HCT116 (cell line): ENCODE measurements around the gene TFDP1. TPM values are rescaled to one million over a fixed set of nuclear protein-coding genes. Genes with fewer than 3 reads are reported as not detected.

Experiments
- ATAC-seq: fragments of 200-7000 bp; cut with Tn5 transposase; 2 replicates; pipeline ENCODE4 v1.9.1; 2020; ENCODE audit warnings: mild to moderate bottlenecking, moderate library complexity
- BruUV-seq: library from RNA; stranded (reverse); fragments of 400-500 nt; replicated peaks from 2 replicates; lab custom pipeline; 2021; lab: Mats Ljungman, UMichigan
- CTCF ChIA-PET: fragments of 300-600 bp; sonication (Branson Sonifier 250); formaldehyde crosslinking; loops from one replicate; lab custom pipeline; 2021; ENCODE audit warnings: antibody characterized with exemption; lab: Charles Lee
- POLR2A ChIA-PET: fragments of 300-600, 350-600 bp; sonication (Branson Sonifier 250); formaldehyde crosslinking; loops from one replicate; lab custom pipeline; 2021; ENCODE audit warnings: antibody characterized with exemption; lab: Charles Lee
- RAD21 ChIA-PET, 2 experiments: fragments of 300-600 bp; sonication (Branson Sonifier 250); formaldehyde crosslinking; loops; one replicate each; lab custom pipeline; 2023; ENCODE audit warnings: low total read pairs in 2 of 2; ENCODE audit not compliant: uncharacterized antibody in 2 of 2, unreplicated experiment in 2 of 2, low non-redundant PET in 1 of 2; lab: Charles Lee
- DNase-seq: peaks from one replicate; pipeline ENCODE4 v3.0.0-alpha.2; 2010; ENCODE audit warnings: low read depth, low spot score
- H2AFZ ChIP-seq: fragments of 200-600 bp; shearing (Covaris generic), sonication (generic); 2 replicates; pipeline ENCODE4 v1.6.1; 2017; ENCODE audit warnings: low read depth, mixed run types, mixed read lengths, antibody characterized with exemption, low read length; ENCODE audit not compliant: poor library complexity, severe bottlenecking
- H3K27ac ChIP-seq: 2 replicates; pipeline ENCODE4 v1.5.1; 2012; ENCODE audit warnings: low read depth, low read length
- H3K27me3 ChIP-seq: fragments of 200-600 bp; sonication (generic); 2 replicates; pipeline ENCODE4 v1.6.1; 2016; ENCODE audit warnings: mixed run types, low read length, mixed read lengths; ENCODE audit not compliant: insufficient read depth
- H3K36me3 ChIP-seq, 2 experiments: fragments of 200-500 bp in 1 of 2; fragments of 200-600 bp in 1 of 2; sonication (Bioruptor generic) in 1 of 2; sonication (generic) in 1 of 2; 2 replicates each; pipeline versions ENCODE4 v1.5.1 to v1.6.1; 2014 to 2016; ENCODE audit warnings: low read length in 2 of 2, inconsistent platforms in 1 of 2, mixed read lengths in 1 of 2, mixed run types in 1 of 2; ENCODE audit not compliant: insufficient read depth in 2 of 2, control insufficient read depth in 1 of 2
- H3K4me1 ChIP-seq, 2 experiments: fragments of 200-600 bp in 1 of 2; sonication (generic) in 1 of 2; 2 replicates each; pipeline versions ENCODE4 v1.5.1 to v1.6.1; 2012 to 2017; ENCODE audit warnings: low read length in 2 of 2, inconsistent platforms in 1 of 2, mild to moderate bottlenecking in 1 of 2, mixed read lengths in 1 of 2, mixed run types in 1 of 2, moderate library complexity in 1 of 2; ENCODE audit not compliant: insufficient read depth in 2 of 2, control insufficient read depth in 1 of 2
- H3K4me2 ChIP-seq: fragments of 200-600 bp; sonication (generic); 2 replicates; pipeline ENCODE4 v1.6.1; 2017; ENCODE audit warnings: mixed run types, low read length, mixed read lengths
- H3K4me3 ChIP-seq, 2 experiments: fragments of 200-600 bp in 1 of 2; sonication (generic) in 1 of 2; replicated peaks in 1 of 2; 2 replicates each; pipeline ENCODE4 v1.5.1; 2011 to 2016; ENCODE audit warnings: low read length in 2 of 2, control low read depth in 1 of 2, low read depth in 1 of 2, mild to moderate bottlenecking in 1 of 2, mixed read lengths in 1 of 2, mixed run types in 1 of 2
- H3K79me2 ChIP-seq: fragments of 200-600 bp; sonication (generic); 2 replicates; pipeline ENCODE4 v1.6.1; 2017; ENCODE audit warnings: mild to moderate bottlenecking, mixed run types, low read length, moderate library complexity, mixed read lengths; ENCODE audit not compliant: insufficient read depth
- H3K9ac ChIP-seq: fragments of 200-600 bp; sonication (generic); 2 replicates; pipeline ENCODE4 v1.6.1; 2016; ENCODE audit warnings: low read length, mixed read lengths
- H3K9me2 ChIP-seq: fragments of 200-600 bp; sonication (generic), shearing (Covaris generic); 2 replicates; pipeline ENCODE4 v1.6.1; 2017; ENCODE audit warnings: mixed run types, mild to moderate bottlenecking, moderate library complexity; ENCODE audit not compliant: insufficient read depth
- H3K9me3 ChIP-seq, 2 experiments: fragments of 200-500 bp in 1 of 2; fragments of 200-600 bp in 1 of 2; sonication (Bioruptor generic) in 1 of 2; sonication (generic) in 1 of 2; 2 replicates each; pipeline ENCODE4 v1.6.1; 2014 to 2017; ENCODE audit warnings: low read length in 2 of 2, mixed read lengths in 2 of 2, inconsistent platforms in 1 of 2, low read depth in 1 of 2, mild to moderate bottlenecking in 1 of 2, mixed run types in 1 of 2, moderate library complexity in 1 of 2; ENCODE audit not compliant: control insufficient read depth in 1 of 2, insufficient read depth in 1 of 2
- H4K20me1 ChIP-seq: fragments of 200-600 bp; sonication (generic), shearing (Covaris generic); 2 replicates; pipeline ENCODE4 v1.6.1; 2017; ENCODE audit warnings: mixed run types, mild to moderate bottlenecking, moderate library complexity; ENCODE audit not compliant: insufficient read depth
- CTCF ChIP-seq, 3 experiments: fragments of 200-600 bp in 1 of 3; sonication (generic) in 1 of 3; IDR thresholded peaks in 2 of 3; conservative IDR thresholded peaks in 1 of 3; 2 replicates each; pipeline ENCODE4 v1.5.1; 2012 to 2017; ENCODE audit warnings: low read depth in 2 of 3, low read length in 2 of 3, antibody characterized with exemption in 1 of 3, borderline replicate concordance in 1 of 3, control low read depth in 1 of 3, mild to moderate bottlenecking in 1 of 3, mixed read lengths in 1 of 3, mixed run types in 1 of 3, moderate library complexity in 1 of 3; ENCODE audit not compliant: insufficient read depth in 1 of 3
- EZH2 ChIP-seq: fragments of 200-600 bp; sonication (generic); IDR thresholded peaks from 2 replicates; pipeline ENCODE4 v1.6.1; 2017; ENCODE audit warnings: antibody characterized with exemption, mixed run types
- EZH2phosphoT487 ChIP-seq: fragments of 200-600 bp; IDR thresholded peaks from 2 replicates; pipeline ENCODE4 v1.6.1; 2018; ENCODE audit warnings: antibody characterized with exemption, borderline replicate concordance
- FOSL1 ChIP-seq: IDR thresholded peaks from 2 replicates; pipeline ENCODE4 v1.6.1; 2012; ENCODE audit warnings: low read depth
- POLR2A ChIP-seq: IDR thresholded peaks from 2 replicates; pipeline ENCODE4 v1.7.0; 2011; ENCODE audit warnings: borderline replicate concordance; ENCODE audit not compliant: insufficient read depth, insufficient read length; ENCODE audit errors: extremely low read depth
- RAD21 ChIP-seq: IDR thresholded peaks from 2 replicates; pipeline ENCODE4 v1.6.1; 2012; ENCODE audit warnings: low read depth, mild to moderate bottlenecking
- REST ChIP-seq: IDR thresholded peaks from 2 replicates; pipeline ENCODE4 v1.6.1; 2012; ENCODE audit warnings: low read depth
- TCF7L2 ChIP-seq: IDR thresholded peaks from 2 replicates; pipeline ENCODE4 v1.7.0; 2011; ENCODE audit warnings: borderline replicate concordance, inconsistent platforms; ENCODE audit not compliant: insufficient read depth, insufficient read length; ENCODE audit errors: extremely low read depth
- YY1 ChIP-seq: IDR thresholded peaks from 2 replicates; pipeline ENCODE4 v1.6.1; 2011; ENCODE audit warnings: low read length, low read depth, moderate library complexity, mild to moderate bottlenecking; ENCODE audit not compliant: insufficient replicate concordance; ENCODE audit errors: extremely low read depth
- ZNF274 ChIP-seq: fragments of 200-500 bp; sonication (Bioruptor generic); IDR thresholded peaks from 2 replicates; pipeline ENCODE4 v1.6.1; 2014; ENCODE audit warnings: mild to moderate bottlenecking, low read depth, low read length, inconsistent platforms
- intact Hi-C: fragments of 100-400 bp; cut with micrococcal nuclease; formaldehyde crosslinking; loops from 2 replicates; pipeline ENCODE4 v1.10.0; 2022
- total RNA-seq: library from RNA; stranded (reverse); gene quantifications from one replicate; pipeline ENCODE4 v1.2.1, GENCODE V29; 2021; ENCODE audit not compliant: unreplicated experiment
- TF ChIP-seq, protein P1 (sequence below): IDR thresholded peaks from 2 replicates; pipeline ENCODE4 v1.6.1; 2012

The TFDP1 gene
- total RNA-seq, 1 experiment from 2014 or later: 169 TPM

GRCh38 chr13:113559901-113560644 is 24.5 kb upstream of the TFDP1 start:
- no peak overlapping the region for H3K4me2 ChIP-seq
- no TSS peak for BruUV-seq
- H4K20me1 ChIP-seq: no peaks in the 10 kb centered on the region
- H3K36me3 ChIP-seq: no peaks in the 10 kb centered on the region
- TF ChIP-seq FOSL1 (no peak), TCF7L2 (no peak)
- TF ChIP-seq, all 23 proteins: peak for 0
- Histone ChIP-seq H3K9ac (no peak overlapping the region), H3K9me2 (no peaks in the 10 kb centered on the region), H3K4me1 (no peaks in the 10 kb centered on the region), H3K4me3 (no peak overlapping the region), H2AFZ (no peak overlapping the region), H3K27ac (no peak overlapping the region), H3K27me3 (no peaks in the 10 kb centered on the region), H3K9me3 (no peaks in the 10 kb centered on the region), H3K79me2 (no peaks in the 10 kb centered on the region)
- intact Hi-C loops: loop anchor here (5.0 kb wide), 1 partner anchor 103 kb away; no protein-coding TSS in a partner anchor
- ChIA-PET CTCF (no interaction called here), RAD21 (no interaction called here), POLR2A (no interaction called here)
- DNase-seq: no peak
- no peak for ATAC-seq

DNA sequence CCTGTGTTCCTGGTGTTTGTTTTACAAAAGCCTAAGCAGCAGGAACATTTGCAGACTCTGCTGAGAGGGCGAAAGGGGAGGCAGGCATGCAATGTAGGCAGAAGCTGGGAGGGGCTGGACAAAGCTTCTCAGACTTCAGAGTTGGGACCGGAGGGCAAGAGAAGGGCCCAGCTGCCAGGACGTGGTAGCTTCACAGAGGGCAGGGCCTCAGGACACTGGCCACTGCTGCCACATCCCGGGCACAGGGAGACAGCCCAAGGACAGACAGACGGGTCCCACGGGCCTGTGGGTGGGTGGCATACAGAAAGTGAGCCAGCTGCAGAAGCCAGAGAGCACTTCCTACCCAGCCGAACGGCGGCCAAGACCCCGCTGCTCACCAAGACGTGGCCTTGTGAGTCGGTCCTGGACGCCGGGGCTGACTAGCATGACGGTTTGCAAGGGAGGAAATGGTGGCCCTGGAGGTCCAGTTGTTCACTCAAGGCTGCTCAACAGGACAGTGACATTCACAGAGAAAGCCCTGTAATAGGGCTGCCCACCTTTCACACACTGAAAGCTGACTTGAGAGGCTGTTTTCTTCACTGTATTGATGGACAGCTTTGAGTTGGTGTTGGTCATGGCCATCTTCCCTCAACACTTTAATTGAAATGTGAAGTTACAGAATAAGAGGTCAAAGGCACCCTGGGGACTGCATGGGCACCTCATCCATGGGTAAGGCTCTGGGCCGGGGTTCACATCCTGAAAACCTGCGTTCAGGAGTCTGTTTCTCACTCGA is 23.7 kb upstream of the TFDP1 start:
- Histone ChIP-seq H3K9ac (no peak overlapping the region), H3K4me1 (no peaks in the 10 kb centered on the region), H3K36me3 (no peaks in the 10 kb centered on the region), H3K27ac (no peak overlapping the region), H3K9me2 (no peaks in the 10 kb centered on the region), H4K20me1 (no peaks in the 10 kb centered on the region), H2AFZ (no peak overlapping the region), H3K79me2 (no peaks in the 10 kb centered on the region), H3K9me3 (no peaks in the 10 kb centered on the region), H3K4me2 (no peak overlapping the region), H3K27me3 (no peaks in the 10 kb centered on the region), H3K4me3 (no peak overlapping the region)
- RAD21 ChIA-PET: no interaction called here
- no TSS peak for BruUV-seq
- ATAC-seq (no peak), DNase-seq (no peak)
- intact Hi-C loops: loop anchor here (5.0 kb wide), 1 partner anchor 104 kb away; no protein-coding TSS in a partner anchor
- CTCF ChIA-PET: no interaction called here
- POLR2A ChIA-PET: no interaction called here
- no peak for TF ChIP-seq EZH2phosphoT487
- no peak for TF ChIP-seq TCF7L2
- no peak for TF ChIP-seq EZH2
- TF ChIP-seq REST: no peak
- no peak for TF ChIP-seq ZNF274
- no peak for TF ChIP-seq POLR2A
- TF ChIP-seq RAD21: no peak
- TF ChIP-seq YY1: no peak
- no peak for TF ChIP-seq CTCF (IDR thresholded peaks at IDR 0.05 in 2 of 3, conservative IDR thresholded peaks at IDR 0.05 in 1 of 3; ENCODE audit: borderline replicate concordance in 1 of 3, insufficient read depth in 1 of 3, low read depth in 2 of 3, low read length in 2 of 3)
- TF ChIP-seq, protein P1, sequence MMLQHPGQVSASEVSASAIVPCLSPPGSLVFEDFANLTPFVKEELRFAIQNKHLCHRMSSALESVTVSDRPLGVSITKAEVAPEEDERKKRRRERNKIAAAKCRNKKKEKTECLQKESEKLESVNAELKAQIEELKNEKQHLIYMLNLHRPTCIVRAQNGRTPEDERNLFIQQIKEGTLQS: no peak
